DND-41 (cell line): ENCODE data around the gene ASB16.
"Not testable (repeated sequence)": the region's sequence is repeated elsewhere in the genome, so short reads cannot be mapped to it uniquely, and the experiment has no call there.

Experiments
- CTCF ChIP-seq: IDR thresholded peaks from 2 replicates; pipeline ENCODE4 v1.5.1; 2012; ENCODE audit warnings: borderline replicate concordance, low read length, moderate library complexity, mild to moderate bottlenecking; ENCODE audit not compliant: poor library complexity, severe bottlenecking; ENCODE audit errors: extremely low read depth
- EZH2 ChIP-seq: IDR thresholded peaks from 3 replicates; pipeline ENCODE4 v1.6.1; 2012; ENCODE audit warnings: borderline replicate concordance, low read depth, mild to moderate bottlenecking, moderate library complexity, low read length, inconsistent platforms; ENCODE audit not compliant: severe bottlenecking

GRCh38 chr17:44131372-44131771 lies 39.1 kb upstream of the ASB16 start:
- not testable (repeated sequence) for TF ChIP-seq CTCF, EZH2
